Aorta (tissue), 5 donors: Measurements from ENCODE around the gene PQBP1. TPM values are rescaled to one million over a fixed set of nuclear protein-coding genes. Genes with fewer than 3 reads are reported as not detected.
"Not testable (repeated sequence)": the region's sequence is repeated elsewhere in the genome, so short reads cannot be mapped to it uniquely, and the experiment has no call there.

ENCODE experiments used
- ATAC-seq: fragments of 200-7000 bp; cut with Tn5 transposase; one replicate; pipeline ENCODE4 v1.9.1; 2022; ENCODE audit warnings: moderate library complexity; ENCODE audit not compliant: low FRiP score
- DNase-seq, 2 donors: peaks; one replicate each; pipeline ENCODE4 v3.0.0-alpha.2; 2020
- H3K27ac ChIP-seq, 2 donors: one replicate each; pipeline ENCODE4 v1.5.1; 2013; ENCODE audit warnings: low read length in 2 of 2, mild to moderate bottlenecking in 2 of 2, moderate library complexity in 2 of 2, control low read depth in 1 of 2, inconsistent platforms in 1 of 2, low read depth in 1 of 2
- H3K27me3 ChIP-seq, 2 donors: one replicate each; pipeline ENCODE4 v1.6.1; 2013; ENCODE audit warnings: control low read depth in 1 of 2, low read length in 1 of 2, mild to moderate bottlenecking in 1 of 2, moderate library complexity in 1 of 2; ENCODE audit not compliant: insufficient read depth in 2 of 2, control insufficient read depth in 1 of 2
- H3K36me3 ChIP-seq, 2 donors: one replicate each; pipeline ENCODE4 v1.6.1; 2013; ENCODE audit warnings: control low read depth in 1 of 2, low read length in 1 of 2, mild to moderate bottlenecking in 1 of 2; ENCODE audit not compliant: insufficient read depth in 2 of 2, control insufficient read depth in 1 of 2
- H3K4me1 ChIP-seq, 2 donors: one replicate each; pipeline ENCODE4 v1.6.1; 2013; ENCODE audit warnings: low read length in 2 of 2, control low read depth in 1 of 2, mild to moderate bottlenecking in 1 of 2, moderate library complexity in 1 of 2; ENCODE audit not compliant: insufficient read depth in 2 of 2, control insufficient read depth in 1 of 2
- H3K4me3 ChIP-seq, 2 donors: one replicate each; pipeline ENCODE4 v1.5.1; 2013; ENCODE audit warnings: low read length in 2 of 2, control low read depth in 1 of 2, mild to moderate bottlenecking in 1 of 2
- H3K9me3 ChIP-seq: one replicate; pipeline ENCODE4 v1.6.1; 2013; ENCODE audit warnings: mild to moderate bottlenecking, low read length; ENCODE audit not compliant: control insufficient read depth
- WGBS, 2 donors: extraction: QIAGEN DNeasy Blood & Tissue Kit; methylation state at CpG; one replicate each; pipeline ENCODE4 v1.1.7; 2013; 5-methylcytosine and 5-hydroxymethylcytosine counted together
- intact Hi-C, 2 donors: fragments of 100-400 bp; cut with DNase I; formaldehyde crosslinking; loops; one replicate each; pipeline versions ENCODE4 v1.14.2 to v1.15.0; 2022
- long read RNA-seq, 2 donors: library from polyadenylated mRNA; unstranded; transcript quantifications; one replicate each; pipeline ENCODE4 v2.0.0, GENCODE V29; 2020 to 2021
- polyA plus RNA-seq, 2 donors: library from polyadenylated mRNA; stranded (reverse); fragments of 200-250 nt; gene quantifications; one replicate each; pipeline ENCODE4 v1.2.3, GENCODE V29; 2013
- total RNA-seq, 2 donors: library from RNA; stranded (reverse); fragmentation: NEBNext Ultra II Directional; extraction: Animal tissue kit (Norgen Biotek cat#: 25700); gene quantifications; one replicate each; pipeline ENCODE4 v1.2.1, GENCODE V29; 2021
- donor health status: healthy with polysubstance abuse.
- donor health status: Bipolar disorder and iron deficiency.
- donor health status: DM: no; HTN: no; CAD: no.
- donor health status: DM: no; HTN: no; CAD: no.
- donor health status: DM: yes; HTN: yes; CAD: no.

PQBP1 gene
- total RNA-seq (10 to 100 TPM; 48.8 to 49.3 TPM), polyA plus RNA-seq (100 to 1,000 TPM in 1 of 2 donors, 10 to 100 TPM in 1; 75.0 to 112 TPM)
- long read RNA-seq, donor 1, transcript PQBP1-216 (7 exons, 938 nt), result minor isoform, 10 of 46 reads
- long read RNA-seq, donor 1, transcript PQBP1-207 (7 exons, 1,020 nt), result major isoform, 17 of 46 reads
- long read RNA-seq, donor 1, partial matches to known transcripts, result 2 of 46 reads
- long read RNA-seq, donor 1, other reads (novel, unspliced or antisense), result 9 of 46 reads
- long read RNA-seq, donor 2, transcript PQBP1-207 (7 exons, 1,020 nt), result major isoform, 7 of 13 reads
- long read RNA-seq, donor 2, partial matches to known transcripts, result 0 of 13 reads
- long read RNA-seq, donor 2, other reads (novel, unspliced or antisense), result 1 of 13 reads

- intact Hi-C loops, result no loop called here
- Histone ChIP-seq H3K27ac (peak within 1 kb of the TSS in 1 of 2 donors; percentile 95), H3K4me1 (no peaks in the 10 kb centered on the region), H3K9me3 (no peaks in the 10 kb centered on the region), H3K36me3 (no peaks in the 10 kb centered on the region), H3K27me3 (no peaks in the 10 kb centered on the region), H3K4me3 (peak within 1 kb of the TSS in 1 of 2 donors; percentile 67)
- 1 to 38% methylated on average over 49 of the region's 49 CpGs for WGBS, 2 donors
- ATAC-seq, result peak; percentile 95
- DNase-seq, result peak; percentile 93 to 94
Observed at GRCh38 chrX:48897625-48898306, at the start of gene PQBP1, which contains the start of gene TIMM17B. TSS of gene PQBP1 (plus strand) at chrX:48897930. CDS start at chrX:48898510, 580 bp downstream. TSS of gene TIMM17B (minus strand) at chrX:48897768. CDS start at chrX:48897749, 19 bp downstream.

GRCh38 chrX:48848847-48849246 lies 48.9 kb upstream of the PQBP1 start:
- intact Hi-C loops, result no loop called here
- H3K36me3 ChIP-seq, result no peaks in the 10 kb centered on the region
- no peaks in the 10 kb centered on the region for H3K9me3 ChIP-seq
- WGBS, 2 donors, result 38 to 54% methylated on average over 1 of the region's 1 CpG
- H3K4me1 ChIP-seq, result no peaks in the 10 kb centered on the region
- DNase-seq (no peak), ATAC-seq (no peak)
- no peaks in the 10 kb centered on the region for H3K27me3 ChIP-seq
- no peak overlapping the region for H3K27ac ChIP-seq
- H3K4me3 ChIP-seq, result no peak overlapping the region

GRCh38 chrX:48852857-48853256 lies 44.9 kb upstream of the PQBP1 start:
- ATAC-seq (no peak), DNase-seq (no peak)
- no peaks in the 10 kb centered on the region for H3K27me3 ChIP-seq
- H3K27ac ChIP-seq, result no peak overlapping the region
- intact Hi-C loops, result no loop called here
- H3K4me3 ChIP-seq, result no peak overlapping the region
- WGBS, 2 donors, result 74 to 77% methylated on average over 7 of the region's 7 CpGs
- H3K4me1 ChIP-seq, result no peaks in the 10 kb centered on the region
- H3K9me3 ChIP-seq, result no peaks in the 10 kb centered on the region
- no peaks in the 10 kb centered on the region for H3K36me3 ChIP-seq

GRCh38 chrX:48853494-48853893 lies 44.2 kb upstream of the PQBP1 start:
- H3K9me3 ChIP-seq, H3K4me1 ChIP-seq, DNase-seq, H3K36me3 ChIP-seq, H3K27me3 ChIP-seq, ATAC-seq, H3K4me3 ChIP-seq, intact Hi-C loops, H3K27ac ChIP-seq: not testable (repeated sequence)

- DNase-seq, H3K4me1 ChIP-seq, H3K4me3 ChIP-seq, H3K27me3 ChIP-seq, intact Hi-C loops, H3K27ac ChIP-seq, H3K36me3 ChIP-seq, ATAC-seq, H3K9me3 ChIP-seq: not testable (repeated sequence)
- 76 to 85% methylated on average over 12 of the region's 12 CpGs for WGBS, 2 donors
Observed at GRCh38 chrX:48854121-48854804, 43.5 kb upstream of the PQBP1 start.

GRCh38 chrX:48854898-48855297 lies 42.8 kb upstream of the PQBP1 start:
- WGBS, 2 donors, result 39 to 56% methylated on average over 5 of the region's 5 CpGs
- Histone ChIP-seq H3K4me3 (no peak overlapping the region), H3K4me1 (no peaks in the 10 kb centered on the region), H3K9me3 (no peaks in the 10 kb centered on the region), H3K27me3 (no peaks in the 10 kb centered on the region), H3K27ac (no peak overlapping the region), H3K36me3 (no peaks in the 10 kb centered on the region)
- ATAC-seq (no peak), DNase-seq (no peak)
- intact Hi-C loops, result no loop called here

- H3K27ac ChIP-seq, result no peak overlapping the region
- H3K36me3 ChIP-seq, result no peaks in the 10 kb centered on the region
- H3K4me1 ChIP-seq, result no peaks in the 10 kb centered on the region
- ATAC-seq, result no peak
- H3K27me3 ChIP-seq, result no peaks in the 10 kb centered on the region
- WGBS, 2 donors, result 23 to 31% methylated on average over 4 of the region's 4 CpGs
- intact Hi-C loops, result no loop called here
- no peak overlapping the region for H3K4me3 ChIP-seq
- DNase-seq, result no peak
- no peaks in the 10 kb centered on the region for H3K9me3 ChIP-seq
Observed at GRCh38 chrX:48864210-48864609, 33.5 kb upstream of the PQBP1 start.

- H3K27me3 ChIP-seq, ATAC-seq, H3K4me3 ChIP-seq, H3K36me3 ChIP-seq, DNase-seq, intact Hi-C loops, H3K4me1 ChIP-seq, H3K27ac ChIP-seq, H3K9me3 ChIP-seq: not testable (repeated sequence)
- WGBS, 2 donors, result 43 to 64% methylated on average over 1 of the region's 2 CpGs
Observed at GRCh38 chrX:48872017-48872416, 25.7 kb upstream of the PQBP1 start.
